Measurements from ENCODE around the gene CPNE1.
"Not testable (repeated sequence)": the region's sequence is repeated elsewhere in the genome, so short reads cannot be mapped to it uniquely, and the experiment has no call there.

The CPNE1 gene

GRCh38 chr20:35697696-35698297 is 33.1 kb upstream of the CPNE1 start:
- DNase-seq: no peak

GRCh38 chr20:35695978-35696377 is 31.3 kb upstream of the CPNE1 start:
- no peak for DNase-seq

GRCh38 chr20:35695245-35695749 is 30.6 kb upstream of the CPNE1 start:
- no peak for DNase-seq

- DNase-seq: no peak
Observed at GRCh38 chr20:35690265-35690664, 25.6 kb upstream of the CPNE1 start.

GRCh38 chr20:35686872-35687271 is 22.2 kb upstream of the CPNE1 start:
- DNase-seq: not testable (repeated sequence)

GRCh38 chr20:35685368-35685767 is 20.7 kb upstream of the CPNE1 start:
- DNase-seq: not testable (repeated sequence)

GRCh38 chr20:35681960-35682359 is 17.3 kb upstream of the CPNE1 start:
- no peak for DNase-seq

GRCh38 chr20:35680452-35681183 is 15.9 kb upstream of the CPNE1 start:
- DNase-seq: peak; percentile 48

GRCh38 chr20:35674921-35675320 is 10.2 kb upstream of the CPNE1 start:
- no peak for DNase-seq

- no peak for DNase-seq
Observed at GRCh38 chr20:35673884-35674283, 9.2 kb upstream of the CPNE1 start.

- DNase-seq: no peak
Observed at GRCh38 chr20:35669681-35670080, 5.0 kb upstream of the CPNE1 start.

GRCh38 chr20:35669221-35669620 is 4.5 kb upstream of the CPNE1 start:
- DNase-seq: no peak

GRCh38 chr20:35665949-35666288 is 1.2 kb upstream of the CPNE1 start:
- DNase-seq: no peak

- peak; percentile 45 for DNase-seq
Observed at GRCh38 chr20:35663516-35664465, 909 bp downstream of the CPNE1 start.

GRCh38 chr20:35662551-35662950 is 2.1 kb downstream of the CPNE1 start:
- no peak for DNase-seq

GRCh38 chr20:35661908-35662307 is 2.8 kb downstream of the CPNE1 start:
- peak; percentile 2 for DNase-seq

- peak; percentile 3 for DNase-seq
Observed at GRCh38 chr20:35661053-35661452, 3.6 kb downstream of the CPNE1 start.

GRCh38 chr20:35660122-35660937 is 4.4 kb downstream of the CPNE1 start:
- DNase-seq: no peak

GRCh38 chr20:35657271-35657670 is 7.4 kb downstream of the CPNE1 start:
- DNase-seq: no peak

- no peak for DNase-seq
Observed at GRCh38 chr20:35654415-35654814, 10.3 kb downstream of the CPNE1 start.

- DNase-seq: no peak
Observed at GRCh38 chr20:35653893-35654292, 10.8 kb downstream of the CPNE1 start.

- no peak for DNase-seq
Observed at GRCh38 chr20:35653430-35653734, 11.3 kb downstream of the CPNE1 start.
